HUDEP-2 (cell line): ENCODE measurements around the gene ARID5B.

Experiments used
- DNase-seq, 76 experiments: peaks; one replicate each; lab custom pipeline; 2025; ENCODE audit not compliant: unreplicated experiment in 76 of 76; lab: John Stamatoyannopoulos, UW

Gene ARID5B

GRCh38 chr10:62068464-62068863 is 167.0 kb downstream of the ARID5B start:
- DNase-seq = no peak

DNA sequence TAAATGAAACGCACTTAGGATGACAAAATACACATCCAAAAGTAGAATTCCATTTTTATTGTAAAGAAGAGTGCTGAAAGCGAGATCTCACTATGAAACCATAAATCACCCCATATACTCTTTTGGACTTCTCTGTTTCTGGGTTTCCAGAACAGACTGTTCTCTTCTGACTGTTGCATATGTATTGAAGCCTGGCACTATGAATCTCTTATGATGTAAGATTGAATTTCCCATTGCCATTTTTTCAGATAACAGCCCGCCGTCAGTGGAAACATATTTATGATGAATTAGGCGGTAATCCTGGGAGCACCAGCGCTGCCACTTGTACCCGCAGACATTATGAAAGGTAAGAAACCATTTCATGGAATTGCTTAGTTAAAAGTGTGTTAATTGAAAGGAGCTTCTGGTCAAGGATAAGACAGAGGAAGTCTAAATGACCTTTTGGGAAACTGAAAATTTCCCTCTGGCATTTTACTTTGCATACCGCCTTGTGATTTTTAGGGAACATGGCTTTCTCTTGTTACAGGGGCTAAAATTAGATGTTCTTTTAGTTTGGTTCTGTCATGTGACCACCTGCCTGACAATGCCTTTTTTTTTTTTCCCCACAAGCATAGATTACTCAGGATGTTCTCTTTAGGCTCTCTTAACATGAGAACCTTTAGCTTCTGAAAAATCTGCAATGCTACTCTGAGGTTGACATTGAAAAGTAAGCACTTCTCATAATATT is 168.1 kb downstream of the ARID5B start:
- no peak for DNase-seq

DNA sequence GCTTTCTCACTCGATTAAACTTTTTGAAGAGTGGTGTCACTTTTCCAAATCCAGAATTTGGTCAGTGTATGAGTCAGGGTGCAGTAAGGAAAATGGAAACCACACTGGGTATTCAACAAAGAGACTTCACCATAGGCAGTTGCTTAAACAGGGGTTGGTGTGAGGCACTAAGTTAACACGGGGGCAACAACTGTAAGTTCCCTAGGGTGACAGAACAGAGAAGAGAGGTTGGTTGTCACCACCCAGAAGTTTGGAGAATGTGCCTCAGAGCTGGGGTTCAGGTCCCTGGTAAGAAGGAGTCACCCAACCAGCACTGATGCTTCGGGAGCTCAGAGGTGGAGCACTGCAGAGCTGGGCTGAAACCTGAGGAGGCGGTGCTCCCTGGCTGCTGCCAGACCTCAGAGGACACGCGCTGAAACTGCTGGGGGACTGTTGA is 170.4 kb downstream of the ARID5B start:
- no peak for DNase-seq

GRCh38 chr10:62072901-62073300 is 171.4 kb downstream of the ARID5B start:
- DNase-seq = no peak

DNA sequence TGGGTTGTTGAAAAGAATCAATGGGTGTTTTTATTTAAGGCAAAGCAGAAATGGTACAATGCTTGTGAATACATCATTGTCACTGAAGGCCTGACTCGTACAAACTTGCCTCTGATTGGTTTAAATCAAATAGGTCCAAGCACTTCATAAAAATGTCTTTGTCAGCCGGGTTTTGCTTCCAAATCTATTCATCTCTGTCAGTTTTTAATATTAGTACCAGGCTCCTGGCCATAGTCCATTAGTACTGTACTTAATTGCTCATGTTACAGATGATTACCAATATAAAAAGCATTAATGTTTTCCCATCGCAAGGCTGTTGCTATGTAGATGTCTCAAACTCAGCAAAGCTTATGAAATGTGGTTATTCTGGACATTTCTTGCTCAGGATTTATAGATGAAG is 171.9 kb downstream of the ARID5B start:
- DNase-seq = no peak

DNA sequence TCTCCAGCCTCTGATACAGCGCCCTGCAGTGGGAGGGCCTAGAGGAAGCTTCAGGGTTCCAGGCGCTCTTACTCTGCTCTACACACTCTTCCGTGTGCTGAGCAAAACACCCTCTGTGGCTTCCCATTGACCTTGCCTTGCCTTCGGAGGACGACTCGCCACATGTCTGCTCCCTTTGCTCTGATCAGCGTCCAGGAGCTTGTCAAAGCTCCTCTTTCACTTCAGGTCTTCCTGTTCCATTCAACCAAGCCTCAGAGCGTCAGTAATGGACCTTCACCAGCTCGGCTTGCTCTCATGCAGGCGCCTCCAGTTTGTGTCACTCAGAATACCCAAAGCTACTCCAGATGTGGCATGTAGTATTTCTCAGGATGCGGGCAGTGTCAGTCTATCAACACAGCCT is 173.9 kb downstream of the ARID5B start:
- DNase-seq = no peak

- DNase-seq = no peak
Observed at GRCh38 chr10:62075912-62076311, 174.4 kb downstream of the ARID5B start.

DNA sequence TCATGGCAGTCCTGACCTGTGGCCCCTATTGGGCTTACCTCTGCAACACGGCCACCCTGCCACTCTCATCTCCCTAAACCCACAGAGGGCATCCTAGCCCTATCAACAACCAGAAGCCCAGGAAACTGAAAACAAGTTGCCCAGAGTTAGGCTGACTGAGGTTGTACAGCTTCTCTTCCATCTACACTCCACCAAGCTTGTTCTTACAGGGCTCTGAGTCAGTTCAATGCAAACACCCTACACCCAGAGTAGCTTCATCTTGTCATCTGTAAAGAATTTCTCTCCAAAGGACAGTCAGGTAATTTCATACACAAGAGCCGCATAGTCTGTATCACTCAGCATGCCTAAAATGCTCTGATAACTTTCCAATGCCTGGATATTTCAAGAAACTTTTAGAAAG is 175.4 kb downstream of the ARID5B start:
- DNase-seq = no peak

- DNase-seq = no peak
Observed at GRCh38 chr10:62077330-62078015, 176.0 kb downstream of the ARID5B start.

- DNase-seq = no peak
Observed at GRCh38 chr10:62079885-62080559, 178.5 kb downstream of the ARID5B start.

- DNase-seq = no peak
Observed at GRCh38 chr10:62080905-62081304, 179.4 kb downstream of the ARID5B start.

DNA sequence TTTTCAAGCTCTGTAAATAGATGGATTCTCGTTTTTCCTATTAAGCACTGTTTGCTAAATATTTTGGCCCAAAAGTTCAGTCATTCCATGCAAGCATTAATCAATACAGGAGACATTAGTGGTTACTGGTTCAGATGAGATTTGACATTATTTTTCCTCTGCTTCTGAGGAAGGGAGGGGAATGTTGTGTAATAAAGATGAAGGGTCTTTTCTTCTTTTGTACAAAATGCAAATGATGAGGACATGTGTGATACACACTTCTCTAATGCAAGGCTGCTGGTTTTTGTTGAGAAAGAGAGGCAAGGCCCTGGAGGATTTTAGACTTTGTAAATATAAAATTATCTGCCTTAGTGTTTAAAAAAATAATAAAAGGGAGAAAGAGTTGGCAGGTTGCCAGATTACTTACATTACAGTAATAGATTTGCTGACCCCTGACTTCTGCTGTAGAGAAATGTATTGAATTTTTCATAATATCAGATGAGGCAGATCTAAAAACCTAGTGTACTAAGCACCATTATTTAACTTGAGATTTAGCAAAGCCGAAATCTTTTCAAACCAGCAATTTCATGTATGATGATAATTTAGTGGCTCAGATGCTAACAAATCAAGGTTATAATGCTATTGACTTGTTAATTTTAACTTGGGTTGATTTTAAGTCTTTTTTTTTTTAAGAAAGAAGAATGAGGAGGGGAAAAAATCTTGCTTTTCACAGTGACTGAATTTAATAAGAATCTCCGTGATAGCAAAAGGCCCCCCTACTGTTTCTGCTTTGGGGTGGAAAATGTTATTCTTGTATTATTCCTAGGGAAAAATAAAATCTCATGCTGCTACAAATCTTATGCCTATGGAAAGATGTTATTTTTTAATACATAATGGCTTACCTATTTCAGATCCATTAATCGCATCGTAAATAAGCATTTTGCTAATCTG is 180.1 kb downstream of the ARID5B start:
- DNase-seq = no peak

- DNase-seq = no peak
Observed at GRCh38 chr10:62082271-62082656, 180.8 kb downstream of the ARID5B start.

DNA sequence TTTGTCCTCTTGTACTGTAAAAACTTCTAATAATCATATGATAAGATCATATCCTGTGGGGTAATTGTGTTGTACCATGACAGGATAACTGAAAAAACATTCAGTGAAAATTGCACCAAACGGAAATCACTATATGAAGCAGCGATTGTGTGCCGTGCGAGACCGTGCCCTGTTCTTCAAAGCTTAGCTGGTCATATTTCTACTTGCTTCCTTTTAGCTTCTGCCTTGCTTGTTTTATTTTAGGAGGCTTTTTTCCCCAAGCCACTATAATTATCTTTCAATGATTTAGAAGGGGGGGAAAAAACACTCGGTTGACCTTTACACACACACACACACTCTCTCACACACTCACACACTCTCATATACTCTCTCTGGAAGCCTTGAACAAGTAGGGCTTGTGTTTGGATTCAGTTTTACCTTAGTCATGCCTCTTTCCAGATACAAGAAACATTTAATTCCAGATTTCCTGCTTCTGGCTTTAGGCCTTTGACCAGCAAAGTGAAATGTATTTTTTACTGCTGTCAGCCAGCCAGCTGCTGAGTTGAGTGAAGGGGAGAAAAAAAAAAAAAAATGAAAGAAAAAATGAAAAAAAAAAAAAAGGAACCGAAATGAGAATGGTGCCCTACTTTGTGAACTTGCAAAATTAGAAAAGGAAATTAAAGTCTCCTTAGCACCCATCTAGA is 181.4 kb downstream of the ARID5B start:
- DNase-seq = no peak

GRCh38 chr10:62083412-62084267 is 182.1 kb downstream of the ARID5B start:
- no peak for DNase-seq

- no peak for DNase-seq
Observed at GRCh38 chr10:62084451-62084850, 183.0 kb downstream of the ARID5B start.

- DNase-seq = no peak
Observed at GRCh38 chr10:62085404-62085803, 183.9 kb downstream of the ARID5B start.

DNA sequence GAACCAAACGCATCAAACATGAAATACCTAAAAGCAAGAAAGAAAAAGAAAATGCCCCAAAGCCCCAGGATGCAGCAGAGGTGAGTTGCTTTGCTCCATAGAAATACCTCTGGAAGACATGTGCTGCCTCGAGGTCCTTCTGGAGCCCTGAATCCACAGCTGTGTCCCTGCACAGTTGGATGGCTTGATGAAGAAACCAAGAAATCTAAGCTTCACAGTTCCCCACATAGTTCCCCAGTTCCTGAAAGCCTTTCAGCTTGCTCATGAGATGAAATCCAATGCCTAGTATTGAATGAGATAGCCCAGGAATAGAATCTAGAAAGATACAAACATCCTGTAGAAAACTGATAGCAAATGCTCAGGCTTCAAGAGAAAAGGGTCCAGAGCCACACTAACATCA is 184.3 kb downstream of the ARID5B start:
- DNase-seq = peak in 1 of 76 experiments; percentile 0

- DNase-seq = no peak
Observed at GRCh38 chr10:62087329-62087728, 185.8 kb downstream of the ARID5B start.
